Endothelial cell of umbilical vein (primary cell): ENCODE measurements around the gene AGXT. TPM values are rescaled to one million over a fixed set of nuclear protein-coding genes. Genes with fewer than 3 reads are reported as not detected.

Experiments
- BruUV-seq: library from RNA; stranded (reverse); fragments of 400-500 nt; replicated peaks from 2 replicates; lab custom pipeline; 2021; lab: Mats Ljungman, UMichigan
- CTCF ChIA-PET: fragments of 300-600, 350-600 bp; sonication (Branson Sonifier 250); formaldehyde crosslinking; loops from one replicate; lab custom pipeline; 2021; ENCODE audit warnings: antibody characterized with exemption, inconsistent platforms; lab: Charles Lee
- POLR2A ChIA-PET: fragments of 300-600, 350-600 bp; sonication (Branson Sonifier 250); formaldehyde crosslinking; loops from one replicate; lab custom pipeline; 2021; ENCODE audit warnings: antibody characterized with exemption, inconsistent platforms; lab: Charles Lee
- DNase-seq: peaks from one replicate; pipeline ENCODE4 v3.0.0-alpha.2; 2011; ENCODE audit warnings: low read depth, low spot score
- FAIRE-seq: peaks from 2 replicates; lab custom pipeline; 2011; peaks lifted over from hg19 to GRCh38; lab: Jason Lieb, UNC
- H2AFZ ChIP-seq: 2 replicates; pipeline ENCODE4 v1.6.0; 2012; ENCODE audit warnings: low read depth, low read length, control low read depth, inconsistent platforms
- H3K27ac ChIP-seq: 2 replicates; pipeline ENCODE4 v1.5.1; 2011; ENCODE audit warnings: low read depth, mild to moderate bottlenecking, control low read depth, low read length, moderate library complexity; ENCODE audit not compliant: insufficient read depth
- H3K27me3 ChIP-seq, 2 experiments: 2 replicates each; pipeline versions ENCODE4 v1.6.0 to v1.6.1; 2011; ENCODE audit warnings: low read length in 2 of 2, mixed read lengths in 1 of 2; ENCODE audit not compliant: control insufficient read depth in 2 of 2, insufficient read depth in 2 of 2
- H3K36me3 ChIP-seq, 2 experiments: 2 replicates in 1 of 2; 3 replicates in 1 of 2; pipeline ENCODE4 v1.5.1; 2011; ENCODE audit warnings: low read length in 2 of 2, mild to moderate bottlenecking in 1 of 2, moderate library complexity in 1 of 2; ENCODE audit not compliant: control insufficient read depth in 2 of 2, insufficient read depth in 2 of 2; ENCODE audit errors: extremely low read depth in 1 of 2
- H3K4me1 ChIP-seq: 3 replicates; pipeline ENCODE4 v1.5.1; 2011; ENCODE audit warnings: mild to moderate bottlenecking, low read length; ENCODE audit not compliant: control insufficient read depth, insufficient read depth; ENCODE audit errors: extremely low read depth
- H3K4me2 ChIP-seq: 2 replicates; pipeline ENCODE4 v1.6.1; 2011; ENCODE audit warnings: low read length, control low read depth, mixed read lengths; ENCODE audit not compliant: insufficient read depth
- H3K4me3 ChIP-seq, 3 experiments: fragments of 200-600 bp in 1 of 3; sonication (generic), shearing (Covaris generic) in 1 of 3; replicated peaks in 1 of 3; 2 replicates each; pipeline ENCODE4 v1.5.1; 2011 to 2016; ENCODE audit warnings: control low read depth in 3 of 3, low read length in 3 of 3, mild to moderate bottlenecking in 2 of 3, inconsistent platforms in 1 of 3, low read depth in 1 of 3, moderate library complexity in 1 of 3; ENCODE audit not compliant: insufficient read depth in 1 of 3
- H3K79me2 ChIP-seq: 2 replicates; pipeline ENCODE4 v1.6.0; 2012; ENCODE audit warnings: low read length, inconsistent platforms; ENCODE audit not compliant: control insufficient read depth, insufficient read depth
- H3K9ac ChIP-seq: replicated peaks from 2 replicates; pipeline ENCODE3; 2011; ENCODE audit warnings: low read length, control low read depth; ENCODE audit not compliant: insufficient read depth; ENCODE audit errors: extremely low read depth
- H3K9me1 ChIP-seq: replicated peaks from 3 replicates; pipeline ENCODE4 v1.6.0; 2011; ENCODE audit warnings: mild to moderate bottlenecking, low read length; ENCODE audit not compliant: control insufficient read depth, insufficient read depth; ENCODE audit errors: extremely low read depth
- H3K9me3 ChIP-seq: replicated peaks from 2 replicates; pipeline ENCODE4 v1.5.1; 2012; ENCODE audit warnings: low read length, inconsistent platforms; ENCODE audit not compliant: control insufficient read depth, insufficient read depth
- H4K20me1 ChIP-seq: replicated peaks from 2 replicates; pipeline ENCODE3; 2011; ENCODE audit warnings: mild to moderate bottlenecking, low read length; ENCODE audit not compliant: control insufficient read depth, insufficient read depth; ENCODE audit errors: extremely low read depth
- EZH2 ChIP-seq: IDR thresholded peaks from 2 replicates; pipeline ENCODE4 v1.6.1; 2012; ENCODE audit warnings: borderline replicate concordance, low read depth, mild to moderate bottlenecking, moderate library complexity, low read length, inconsistent platforms; ENCODE audit not compliant: severe bottlenecking
- FOS ChIP-seq: IDR thresholded peaks from 2 replicates; pipeline ENCODE4 v1.6.1; 2011; ENCODE audit warnings: mild to moderate bottlenecking, low read length, moderate library complexity, borderline replicate concordance; ENCODE audit not compliant: insufficient read depth
- GATA2 ChIP-seq: IDR thresholded peaks from 2 replicates; pipeline ENCODE4 v1.7.0; 2011; ENCODE audit warnings: low read depth, mild to moderate bottlenecking, moderate library complexity, mixed read lengths, low read length; ENCODE audit not compliant: insufficient read length, insufficient read depth
- JUN ChIP-seq: IDR thresholded peaks from 2 replicates; pipeline ENCODE4 v1.6.1; 2011; ENCODE audit warnings: borderline replicate concordance, low read depth; ENCODE audit not compliant: insufficient read length, insufficient read depth
- MYC ChIP-seq: IDR thresholded peaks from one replicate; pipeline ENCODE4 v1.6.1; 2011; ENCODE audit warnings: mild to moderate bottlenecking, low read depth, low read length
- POLR2A ChIP-seq: IDR thresholded peaks from 2 replicates; pipeline ENCODE4 v1.6.1; 2012; ENCODE audit warnings: low read depth, mild to moderate bottlenecking, control low read depth, low read length
- POLR2AphosphoS5 ChIP-seq: IDR thresholded peaks from 2 replicates; pipeline ENCODE4 v1.6.1; 2012; ENCODE audit warnings: low read depth, mild to moderate bottlenecking, control low read depth, low read length, moderate library complexity; ENCODE audit not compliant: insufficient read depth
- dilution Hi-C: fragments of 300-500 bp; cut with MboI; formaldehyde crosslinking; loops from one replicate; pipeline ENCODE4 v1.15.0; 2019; ENCODE audit warnings: low sequenced_read_pairs; ENCODE audit not compliant: extremely low pct_ligation_motif_present
- intact Hi-C: fragments of 100-400 bp; cut with micrococcal nuclease; formaldehyde crosslinking; loops from one replicate; pipeline ENCODE4 v1.10.0; 2022
- polyA plus RNA-seq, 4 experiments: library from polyadenylated mRNA; depleted of rRNA in 3 of 4; stranded (reverse) in 3 of 4; unstranded in 1 of 4; fragments of >200 nt; gene quantifications; 2 replicates each; pipeline versions ENCODE4 v1.2.1 to v1.2.3, GENCODE V29; 2011 to 2012; ENCODE audit warnings: missing spikeins in 1 of 4
- total RNA-seq: library from RNA; stranded (reverse); gene quantifications from 2 replicates; pipeline ENCODE4 v1.2.3, GENCODE V29; 2021
- TF ChIP-seq, protein P1 (sequence below): IDR thresholded peaks from 2 replicates; pipeline ENCODE4 v1.6.1; 2011; ENCODE audit not compliant: insufficient read depth, insufficient read length
- TF ChIP-seq, protein P2 (sequence below), 2 donors: IDR thresholded peaks; 1 replicate in 1 of 2; 2 replicates in 1 of 2; pipeline ENCODE4 v1.5.1; 2011; ENCODE audit warnings: low read length in 2 of 2, mild to moderate bottlenecking in 2 of 2, moderate library complexity in 2 of 2, control low read depth in 1 of 2, inconsistent platforms in 1 of 2, low read depth in 1 of 2; ENCODE audit not compliant: insufficient read depth in 1 of 2; ENCODE audit errors: extremely low read depth in 1 of 2

AGXT gene
- total and polyA plus RNA-seq, 2 donors (not counting 3 experiments of a cell fraction or from before 2014, with no cell fraction given): not detected

DNA sequence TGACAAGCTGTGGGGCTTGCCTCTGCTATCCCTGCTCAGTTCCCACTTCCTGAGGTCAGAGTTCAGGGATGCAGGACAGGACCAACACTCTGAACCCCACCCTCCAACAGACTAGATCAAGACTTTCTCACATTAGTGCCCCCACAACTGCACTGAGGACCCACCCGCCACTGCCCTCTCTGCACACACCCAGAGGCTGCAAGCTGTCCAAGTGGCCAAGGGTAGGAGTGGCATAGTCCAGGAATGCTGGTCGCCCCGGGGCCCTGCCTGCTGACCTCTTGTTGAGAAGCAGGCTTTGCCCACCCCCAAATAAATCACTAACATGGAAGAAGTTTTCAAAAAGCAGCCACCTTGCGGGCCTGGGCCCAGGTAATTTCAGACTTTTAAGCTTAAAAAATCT is 43.1 kb upstream of the AGXT start:
- Histone ChIP-seq H3K9me3 (no peaks in the 10 kb centered on the region), H3K4me3 (no peak overlapping the region), H3K27me3 (peaks cover 41 to 53% of the 10 kb centered on the region in 2 experiments), H2AFZ (no peak overlapping the region), H3K27ac (no peak overlapping the region), H3K36me3 (no peaks in the 10 kb centered on the region), H4K20me1 (no peaks in the 10 kb centered on the region), H3K9ac (no peak overlapping the region), H3K79me2 (no peaks in the 10 kb centered on the region), H3K9me1 (no peaks in the 10 kb centered on the region), H3K4me2 (no peak overlapping the region), H3K4me1 (no peaks in the 10 kb centered on the region)
- TF ChIP-seq FOS (no peak), POLR2AphosphoS5 (no peak), MYC (no peak), POLR2A (no peak), GATA2 (no peak), EZH2 (no peak), JUN (no peak)
- TF ChIP-seq, protein P1, sequence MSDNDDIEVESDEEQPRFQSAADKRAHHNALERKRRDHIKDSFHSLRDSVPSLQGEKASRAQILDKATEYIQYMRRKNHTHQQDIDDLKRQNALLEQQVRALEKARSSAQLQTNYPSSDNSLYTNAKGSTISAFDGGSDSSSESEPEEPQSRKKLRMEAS: no peak
- TF ChIP-seq, protein P2, sequence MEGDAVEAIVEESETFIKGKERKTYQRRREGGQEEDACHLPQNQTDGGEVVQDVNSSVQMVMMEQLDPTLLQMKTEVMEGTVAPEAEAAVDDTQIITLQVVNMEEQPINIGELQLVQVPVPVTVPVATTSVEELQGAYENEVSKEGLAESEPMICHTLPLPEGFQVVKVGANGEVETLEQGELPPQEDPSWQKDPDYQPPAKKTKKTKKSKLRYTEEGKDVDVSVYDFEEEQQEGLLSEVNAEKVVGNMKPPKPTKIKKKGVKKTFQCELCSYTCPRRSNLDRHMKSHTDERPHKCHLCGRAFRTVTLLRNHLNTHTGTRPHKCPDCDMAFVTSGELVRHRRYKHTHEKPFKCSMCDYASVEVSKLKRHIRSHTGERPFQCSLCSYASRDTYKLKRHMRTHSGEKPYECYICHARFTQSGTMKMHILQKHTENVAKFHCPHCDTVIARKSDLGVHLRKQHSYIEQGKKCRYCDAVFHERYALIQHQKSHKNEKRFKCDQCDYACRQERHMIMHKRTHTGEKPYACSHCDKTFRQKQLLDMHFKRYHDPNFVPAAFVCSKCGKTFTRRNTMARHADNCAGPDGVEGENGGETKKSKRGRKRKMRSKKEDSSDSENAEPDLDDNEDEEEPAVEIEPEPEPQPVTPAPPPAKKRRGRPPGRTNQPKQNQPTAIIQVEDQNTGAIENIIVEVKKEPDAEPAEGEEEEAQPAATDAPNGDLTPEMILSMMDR (IDR thresholded peaks at IDR 0.05; ENCODE audit: extremely low read depth in 1 of 2, insufficient read depth in 1 of 2, low read depth in 1 of 2, low read length in 2 of 2): no peak
- BruUV-seq: no TSS peak
- POLR2A ChIA-PET: no interaction called here
- CTCF ChIA-PET: no interaction called here
- intact Hi-C loops: no loop called here
- FAIRE-seq (no peak), DNase-seq (no peak)
- dilution Hi-C loops: no loop called here
